GM12878 (cell line): Measurements from ENCODE around the gene PEX11B. TPM values are rescaled to one million over a fixed set of nuclear protein-coding genes. Genes with fewer than 3 reads are reported as not detected.
A peak's percentile ranks its signal among the peaks of the same experiment; 100 is the strongest.

Source experiments
- ATAC-seq: fragments of 200-7000 bp; cut with Tn5 transposase; 3 replicates; pipeline ENCODE4 v1.9.1; 2020; ENCODE audit warnings: mild to moderate bottlenecking, moderate library complexity
- BruUV-seq: library from RNA; stranded (reverse); fragments of 400-500 nt; replicated peaks from 2 replicates; lab custom pipeline; 2021; lab: Mats Ljungman, UMichigan
- CTCF ChIA-PET: fragments of 300-600 bp; sonication (Branson Sonifier 250); formaldehyde crosslinking; extraction: SDS; loops from one replicate; lab custom pipeline; 2021; ENCODE audit warnings: inconsistent platforms; lab: Yijun Ruan, JAX
- POLR2A ChIA-PET: fragments of 350-600 bp; formaldehyde crosslinking; extraction: SDS; loops from one replicate; lab custom pipeline; 2021; ENCODE audit warnings: inconsistent platforms; lab: Charles Lee
- RAD21 ChIA-PET: fragments of 300-600 bp; sonication (Branson Sonifier 250); formaldehyde crosslinking; loops from one replicate; lab custom pipeline; 2023; ENCODE audit warnings: antibody characterized with exemption; ENCODE audit not compliant: unreplicated experiment; lab: Charles Lee
- SMC1A ChIA-PET: fragments of 300-600 bp; sonication (Branson Sonifier 250); formaldehyde crosslinking; loops from one replicate; lab custom pipeline; 2023; ENCODE audit not compliant: unreplicated experiment, uncharacterized antibody; lab: Charles Lee
- DNase-seq: peaks from one replicate; pipeline ENCODE4 v3.0.0-alpha.2; 2011; ENCODE audit warnings: low read depth, low spot score
- FAIRE-seq: peaks from 3 replicates; lab custom pipeline; 2011; peaks lifted over from hg19 to GRCh38; lab: Jason Lieb, UNC
- H2AFZ ChIP-seq: 2 replicates; pipeline ENCODE4 v1.6.0; 2011; ENCODE audit warnings: low read depth, low read length, control low read depth; ENCODE audit not compliant: control insufficient read depth
- H3K27ac ChIP-seq: 2 replicates; pipeline ENCODE4 v1.5.1; 2011; ENCODE audit warnings: control low read depth; ENCODE audit not compliant: control insufficient read depth, insufficient read depth
- H3K27me3 ChIP-seq, 2 experiments: replicated peaks in 1 of 2; 2 replicates each; pipeline versions ENCODE4 v1.6.0 to v1.6.1; 2011; ENCODE audit warnings: low read length in 1 of 2; ENCODE audit not compliant: control insufficient read depth in 2 of 2, insufficient read depth in 2 of 2
- H3K36me3 ChIP-seq, 2 experiments: 2 replicates each; pipeline ENCODE4 v1.5.1; 2011; ENCODE audit warnings: low read length in 1 of 2; ENCODE audit not compliant: control insufficient read depth in 2 of 2, insufficient read depth in 2 of 2
- H3K4me1 ChIP-seq: 2 replicates; pipeline ENCODE4 v1.6.1; 2011; ENCODE audit warnings: mild to moderate bottlenecking, low read length, moderate library complexity, mixed read lengths; ENCODE audit not compliant: control insufficient read depth, insufficient read depth
- H3K4me2 ChIP-seq: 2 replicates; pipeline ENCODE4 v1.6.0; 2011; ENCODE audit warnings: control low read depth; ENCODE audit not compliant: control insufficient read depth, insufficient read depth
- H3K4me3 ChIP-seq: fragments of 200-600 bp; sonication (generic); 2 replicates; pipeline ENCODE4 v1.5.1; 2016
- H3K79me2 ChIP-seq: 2 replicates; pipeline ENCODE4 v1.6.0; 2011; ENCODE audit warnings: low read length; ENCODE audit not compliant: control insufficient read depth, insufficient read depth
- H3K9ac ChIP-seq: 2 replicates; pipeline ENCODE4 v1.8.0; 2011; ENCODE audit warnings: low read length, control low read depth, mixed read lengths; ENCODE audit not compliant: control insufficient read depth, insufficient read depth
- H3K9me3 ChIP-seq: replicated peaks from 3 replicates; pipeline ENCODE4 v1.5.1; 2011; ENCODE audit warnings: mild to moderate bottlenecking, low read length; ENCODE audit not compliant: control insufficient read depth, insufficient read depth
- H4K20me1 ChIP-seq: 2 replicates; pipeline ENCODE4 v1.6.0; 2011; ENCODE audit not compliant: control insufficient read depth, insufficient read depth
- BRCA1 ChIP-seq: IDR thresholded peaks from 2 replicates; pipeline ENCODE4 v1.6.1; 2011; ENCODE audit warnings: low read depth, low read length, improper control_type of control experiment
- CBFB ChIP-seq: IDR thresholded peaks from 2 replicates; pipeline ENCODE4 v1.6.1; 2016; ENCODE audit warnings: antibody characterized with exemption, low read depth
- CBX5 ChIP-seq: sonication (generic); IDR thresholded peaks from 2 replicates; pipeline ENCODE4 v1.6.1; 2016; ENCODE audit warnings: low read depth, moderate library complexity, mild to moderate bottlenecking, inconsistent platforms
- E2F4 ChIP-seq: IDR thresholded peaks from 2 replicates; pipeline ENCODE4 v1.6.1; 2012; ENCODE audit warnings: low read depth, low read length, improper control_type of control experiment
- E2F8 ChIP-seq: fragments of 450-650 bp; IDR thresholded peaks from 2 replicates; pipeline ENCODE4 v1.6.1; 2018; ENCODE audit warnings: mild to moderate bottlenecking, low read depth, moderate library complexity; ENCODE audit not compliant: partially characterized antibody
- EGR1 ChIP-seq, 2 experiments: IDR thresholded peaks; 1 replicate in 1 of 2; 2 replicates in 1 of 2; pipeline ENCODE4 v1.6.1; 2011 to 2012; ENCODE audit warnings: low read depth in 2 of 2, low read length in 2 of 2, borderline replicate concordance in 1 of 2, mild to moderate bottlenecking in 1 of 2, moderate library complexity in 1 of 2
- FOXK2 ChIP-seq: fragments of 450-650 bp; IDR thresholded peaks from 2 replicates; pipeline ENCODE4 v1.6.1; 2017; ENCODE audit warnings: mild to moderate bottlenecking, moderate library complexity
- IRF3 ChIP-seq: fragments of 450-650 bp; IDR thresholded peaks from 2 replicates; pipeline ENCODE4 v1.6.1; 2014; ENCODE audit warnings: mild to moderate bottlenecking
- STAT1 ChIP-seq: fragments of 450-650 bp; conservative IDR thresholded peaks from 2 replicates; pipeline ENCODE4 v1.6.1; 2014; ENCODE audit warnings: antibody characterized with exemption, mild to moderate bottlenecking
- YY1 ChIP-seq: IDR thresholded peaks from 2 replicates; pipeline ENCODE4 v1.6.1; 2011; ENCODE audit warnings: low read depth, mild to moderate bottlenecking, low read length
- ZNF207 ChIP-seq: fragments of 450-650 bp; IDR thresholded peaks from 2 replicates; pipeline ENCODE4 v1.6.1; 2014; ENCODE audit warnings: antibody characterized with exemption, mild to moderate bottlenecking, borderline replicate concordance
- WGBS: methylation state at CpG from one replicate; pipeline ENCODE4 v1.1.6; 2016; ENCODE audit warnings: low lambda C conversion rate; ENCODE audit not compliant: insufficient replicate concordance, insufficient coverage; ENCODE audit errors: missing lambda C conversion rate; 5-methylcytosine and 5-hydroxymethylcytosine counted together
- in situ Hi-C: fragments of 300-500 bp; cut with MboI; formaldehyde crosslinking; loops from 9 replicates; pipeline ENCODE4 v1.14.3; 2018; ENCODE audit warnings: mixed read lengths
- intact Hi-C: fragments of 100-400 bp; cut with micrococcal nuclease; formaldehyde crosslinking; loops from one replicate; pipeline ENCODE4 v1.14.2; 2022; ENCODE audit not compliant: unreplicated experiment
- polyA plus RNA-seq, 11 experiments: library from polyadenylated mRNA; depleted of rRNA in 4 of 11; unstranded in 6 of 11; stranded (reverse) in 5 of 11; fragments of >200 nt; fragmentation: Nextera tagmentation in 4 of 11; fragmentation: Illumina TruSeq in 1 of 11; extraction: Ambion mirVana in 4 of 11; extraction: Trizol in 1 of 11; gene quantifications; 1 replicate in 1 of 11; 2 replicates in 10 of 11; pipeline versions ENCODE4 v1.2.1 to v1.2.3, GENCODE V29; 2011 to 2016; ENCODE audit warnings: inconsistent platforms in 2 of 11, missing spikeins in 2 of 11, low read depth in 1 of 11
- total RNA-seq, 4 experiments: library from RNA; depleted of rRNA in 3 of 4; stranded (reverse); fragments of >200 nt in 3 of 4; fragmentation: Illumina TruSeq in 1 of 4; extraction: Trizol in 1 of 4; gene quantifications; 2 replicates each; pipeline versions ENCODE4 v1.2.1 to v1.2.3, GENCODE V29; 2013 to 2021
- TF ChIP-seq, protein P1 (sequence below): fragments of 450-650 bp; conservative IDR thresholded peaks from 2 replicates; pipeline ENCODE4 v1.6.1; 2017; ENCODE audit warnings: mild to moderate bottlenecking, moderate library complexity

The PEX11B gene
- total and polyA plus RNA-seq, 10 of the 15 experiments (the other 5 are each of a cell fraction or from before 2014, with no cell fraction given): 24.9 to 129 (median 40.7) TPM

DNA sequence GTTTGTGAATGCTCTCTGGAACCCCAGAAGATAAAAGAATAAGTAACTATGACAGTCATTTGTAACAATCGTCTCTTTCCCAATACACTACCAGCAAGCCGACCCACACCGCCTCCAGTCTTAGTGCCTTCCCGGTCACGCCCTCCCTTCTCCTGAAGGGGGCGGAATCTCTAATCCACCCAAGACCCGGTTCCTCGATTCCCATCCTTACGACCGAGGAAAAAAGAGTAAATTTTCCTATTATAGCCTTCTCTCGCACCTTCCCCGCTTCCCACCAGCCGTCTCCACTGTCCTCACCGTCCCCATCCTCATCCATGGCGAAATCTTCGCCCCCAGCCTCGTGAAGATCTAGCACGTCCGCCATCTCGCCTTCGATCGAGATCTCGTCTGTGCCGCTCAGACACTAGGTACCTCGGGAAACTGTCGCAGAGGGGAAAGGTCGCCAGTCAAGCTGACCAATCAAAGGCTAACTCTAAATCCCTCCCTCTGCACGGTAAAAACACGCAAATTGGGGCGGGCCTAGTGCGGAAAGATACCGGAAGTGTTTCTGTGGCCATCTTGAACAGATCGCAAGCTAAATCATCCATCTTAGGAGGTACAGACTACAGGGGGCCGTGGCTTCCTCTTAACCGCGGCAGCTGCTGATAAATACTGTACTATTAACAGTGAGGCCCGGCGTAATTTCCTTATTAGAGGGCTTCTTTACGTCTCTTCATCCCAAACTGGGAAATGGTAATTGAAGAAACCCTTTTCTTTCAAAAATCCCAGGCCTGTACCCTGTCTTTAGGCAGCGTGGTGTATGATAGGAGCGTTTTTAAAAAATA lies 8.8 kb upstream of the PEX11B start, which contains the start of gene RBM8A:
TSS of gene RBM8A (minus strand) at position 422 of the 824 bp plus-strand sequence. CDS start at position 364, 58 bp downstream.
- peaks cover 0 to 8% of the 10 kb centered on the region in 2 experiments; a peak in 1 of 4 replicates for H3K36me3 ChIP-seq
- FAIRE-seq: peak; percentile 89
- H3K27me3 ChIP-seq: no peaks in the 10 kb centered on the region
- in situ Hi-C loops: no loop called here
- RAD21 ChIA-PET: interaction anchor here (0.6 to 2.3 kb wide), 9 partner anchors 8 to 317 kb away, joined by 3 to 23 read pairs (median 4); partner anchors contain the start of genes ANKRD34A, LIX1L, PEX11B and PIAS3
- ATAC-seq: peak; percentile 98
- SMC1A ChIA-PET: interaction anchor here (0.9 to 3.5 kb wide), 11 partner anchors 9 to 110 kb away, joined by 3 to 30 read pairs (median 5); partner anchors contain the start of genes ANKRD34A, LIX1L, PEX11B and POLR3GL
- H3K9ac ChIP-seq: peak within 1 kb of the TSS; percentile 100
- peak within 1 kb of the TSS; percentile 90 for H3K4me3 ChIP-seq
- H3K4me1 ChIP-seq: peaks cover 6% of the 10 kb centered on the region; the same call in 1 of the 2 replicates
- CTCF ChIA-PET: interaction anchor here (0.6 to 2.4 kb wide), 31 partner anchors 9 to 132 kb away, joined by 3 to 28 read pairs (median 4); partner anchors contain the start of genes ANKRD34A, HJV, LIX1L and PEX11B
- DNase-seq: peak; percentile 99
- intact Hi-C loops: loop anchor here (1.0 to 2.0 kb wide), 2 partner anchors 9 to 32 kb away; partner anchors contain the start of genes LIX1L and PEX11B
- peak within 1 kb of the TSS; percentile 97 for H3K27ac ChIP-seq
- no TSS peak for BruUV-seq
- peak within 1 kb of the TSS; percentile 92 for H3K4me2 ChIP-seq
- H3K9me3 ChIP-seq: no peaks in the 10 kb centered on the region
- H4K20me1 ChIP-seq: no peaks in the 10 kb centered on the region
- H2AFZ ChIP-seq: peak within 1 kb of the TSS; percentile 73
- POLR2A ChIA-PET: interaction anchor here (0.7 to 3.6 kb wide), 18 partner anchors 8 to 111 kb away, joined by 3 to 58 read pairs (median 5); partner anchors contain the start of genes ANKRD34A, LIX1L, PEX11B and PIAS3
- under 1% methylated on average over 41 of the region's 41 CpGs for WGBS
- peaks cover 25% of the 10 kb centered on the region for H3K79me2 ChIP-seq
- TF ChIP-seq YY1 (peak; percentile 99), ZNF207 (no peak; the same call in 1 of the 2 replicates), EGR1 (IDR thresholded peaks at IDR 0.05; ENCODE audit: borderline replicate concordance in 1 of 2, low read depth in 2 of 2, low read length in 2 of 2) (0 out of 3 replicates have a peak, but pooled peaks of 1 of the 2 experiments have one; percentile 27), E2F8 (peak; percentile 32), CBX5 (no peak), CBFB (peak; percentile 84; the same call in 1 of the 2 replicates), IRF3 (no peak), E2F4 (peak; percentile 72), BRCA1 (no peak), FOXK2 (peak; percentile 58; the same call in 1 of the 2 replicates), STAT1 (no peak)
- TF ChIP-seq, protein P1, sequence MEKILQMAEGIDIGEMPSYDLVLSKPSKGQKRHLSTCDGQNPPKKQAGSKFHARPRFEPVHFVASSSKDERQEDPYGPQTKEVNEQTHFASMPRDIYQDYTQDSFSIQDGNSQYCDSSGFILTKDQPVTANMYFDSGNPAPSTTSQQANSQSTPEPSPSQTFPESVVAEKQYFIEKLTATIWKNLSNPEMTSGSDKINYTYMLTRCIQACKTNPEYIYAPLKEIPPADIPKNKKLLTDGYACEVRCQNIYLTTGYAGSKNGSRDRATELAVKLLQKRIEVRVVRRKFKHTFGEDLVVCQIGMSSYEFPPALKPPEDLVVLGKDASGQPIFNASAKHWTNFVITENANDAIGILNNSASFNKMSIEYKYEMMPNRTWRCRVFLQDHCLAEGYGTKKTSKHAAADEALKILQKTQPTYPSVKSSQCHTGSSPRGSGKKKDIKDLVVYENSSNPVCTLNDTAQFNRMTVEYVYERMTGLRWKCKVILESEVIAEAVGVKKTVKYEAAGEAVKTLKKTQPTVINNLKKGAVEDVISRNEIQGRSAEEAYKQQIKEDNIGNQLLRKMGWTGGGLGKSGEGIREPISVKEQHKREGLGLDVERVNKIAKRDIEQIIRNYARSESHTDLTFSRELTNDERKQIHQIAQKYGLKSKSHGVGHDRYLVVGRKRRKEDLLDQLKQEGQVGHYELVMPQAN: peak; percentile 89
